OCI-LY7 (cell line): ENCODE data around the gene AREG. TPM values are rescaled to one million over a fixed set of nuclear protein-coding genes. Genes with fewer than 3 reads are reported as not detected.

Experiments used
- BruUV-seq: library from RNA; stranded (reverse); fragments of 400-500 nt; replicated peaks from 2 replicates; lab custom pipeline; 2021; lab: Mats Ljungman, UMichigan
- CTCF ChIA-PET: fragments of 300-600 bp; sonication (Branson Sonifier 250); formaldehyde crosslinking; loops from one replicate; lab custom pipeline; 2022; ENCODE audit warnings: antibody characterized with exemption; ENCODE audit not compliant: unreplicated experiment; lab: Charles Lee
- POLR2A ChIA-PET: fragments of 300-600 bp; sonication (Branson Sonifier 250); formaldehyde crosslinking; loops from one replicate; lab custom pipeline; 2022; ENCODE audit warnings: antibody characterized with exemption; lab: Charles Lee
- DNase-seq: peaks from one replicate; pipeline ENCODE4 v3.0.0-alpha.2; 2015; ENCODE audit warnings: low spot score
- H2AFZ ChIP-seq: fragments of 200-600 bp; sonication (generic), shearing (Covaris generic); 2 replicates; pipeline ENCODE4 v1.6.1; 2014; ENCODE audit warnings: mild to moderate bottlenecking, antibody characterized with exemption, low read length, moderate library complexity
- H3K27ac ChIP-seq: fragments of 200-600 bp; sonication (generic); 2 replicates; pipeline ENCODE4 v1.5.1; 2014; ENCODE audit warnings: mixed run types, low read depth, mild to moderate bottlenecking, moderate library complexity, low read length, inconsistent platforms; ENCODE audit not compliant: poor library complexity, severe bottlenecking
- H3K36me3 ChIP-seq: fragments of 200-600 bp; sonication (generic); 2 replicates; pipeline ENCODE4 v1.6.1; 2014; ENCODE audit warnings: mild to moderate bottlenecking, antibody characterized with exemption, low read length, moderate library complexity, mixed read lengths; ENCODE audit not compliant: insufficient read depth
- H3K4me1 ChIP-seq: fragments of 200-600 bp; sonication (generic); 2 replicates; pipeline ENCODE4 v1.5.1; 2014; ENCODE audit warnings: mild to moderate bottlenecking, low read length; ENCODE audit not compliant: insufficient read depth, poor library complexity, severe bottlenecking
- H3K4me2 ChIP-seq: fragments of 200-600 bp; sonication (generic); 2 replicates; pipeline ENCODE4 v1.6.1; 2014; ENCODE audit warnings: mild to moderate bottlenecking, low read length
- H3K4me3 ChIP-seq: fragments of 200-600 bp; sonication (generic); 2 replicates; pipeline ENCODE4 v1.5.1; 2014; ENCODE audit warnings: mild to moderate bottlenecking, low read depth, low read length; ENCODE audit not compliant: poor library complexity, severe bottlenecking
- H3K79me2 ChIP-seq: fragments of 200-600 bp; sonication (generic); 2 replicates; pipeline ENCODE4 v1.6.1; 2016; ENCODE audit warnings: low read depth, mild to moderate bottlenecking, low read length, moderate library complexity, mixed read lengths; ENCODE audit not compliant: insufficient read depth
- H3K9me2 ChIP-seq: fragments of 200-600 bp; sonication (generic); 2 replicates; pipeline ENCODE4 v1.6.1; 2016; ENCODE audit warnings: mild to moderate bottlenecking, low read length, mixed read lengths; ENCODE audit not compliant: insufficient read depth
- H3K9me3 ChIP-seq: fragments of 200-600 bp; sonication (generic); 2 replicates; pipeline ENCODE4 v1.6.1; 2014; ENCODE audit warnings: mild to moderate bottlenecking, mixed run types, low read length, mixed read lengths
- H4K20me1 ChIP-seq: fragments of 200-600 bp; sonication (generic); 2 replicates; pipeline ENCODE4 v1.6.1; 2014; ENCODE audit warnings: mild to moderate bottlenecking, antibody characterized with exemption, low read length, moderate library complexity, mixed read lengths; ENCODE audit not compliant: insufficient read depth
- CTCF ChIP-seq: fragments of 200-600 bp; sonication (generic); conservative IDR thresholded peaks from 2 replicates; pipeline ENCODE4 v1.5.1; 2014; ENCODE audit warnings: mild to moderate bottlenecking, antibody characterized with exemption, low read length, moderate library complexity, mixed read lengths
- EZH2phosphoT487 ChIP-seq: fragments of 200-600 bp; sonication (generic); IDR thresholded peaks from 2 replicates; pipeline ENCODE4 v1.6.1; 2018; ENCODE audit warnings: low read depth, borderline replicate concordance, mild to moderate bottlenecking, mixed run types, antibody characterized with exemption, low read length, moderate library complexity, mixed read lengths
- intact Hi-C: fragments of 100-400 bp; cut with micrococcal nuclease; formaldehyde crosslinking; loops from one replicate; pipeline ENCODE4 v1.10.0; 2022; ENCODE audit not compliant: unreplicated experiment
- total RNA-seq, 2 experiments: library from RNA; depleted of rRNA in 1 of 2; stranded (reverse); fragments of >200 nt in 1 of 2; shearing (Covaris generic) in 1 of 2; gene quantifications; 2 replicates each; pipeline ENCODE4 v1.2.3, GENCODE V29; 2014 to 2022

Gene AREG
- total RNA-seq, 2 experiments from 2014 or later, result not detected

- H3K79me2 ChIP-seq, result no peaks in the 10 kb centered on the region
- H3K4me1 ChIP-seq, result no peaks in the 10 kb centered on the region
- H3K36me3 ChIP-seq, result no peaks in the 10 kb centered on the region
- H4K20me1 ChIP-seq, result no peaks in the 10 kb centered on the region
- no peaks in the 10 kb centered on the region for H3K9me2 ChIP-seq
- DNase-seq, result no peak
- no peak overlapping the region for H3K4me3 ChIP-seq
- ChIA-PET CTCF (no interaction called here), POLR2A (interaction anchor here (0.6 to 1.7 kb wide), 3 partner anchors 21 to 197 kb away, joined by 3 to 5 read pairs (median 3); no protein-coding TSS in a partner anchor)
- H2AFZ ChIP-seq, result no peak overlapping the region
- TF ChIP-seq CTCF (no peak), EZH2phosphoT487 (no peak)
- H3K9me3 ChIP-seq, result no peaks in the 10 kb centered on the region
- BruUV-seq, result no TSS peak
- H3K27ac ChIP-seq, result no peak overlapping the region
- H3K4me2 ChIP-seq, result no peak overlapping the region
- intact Hi-C loops, result no loop called here
These were observed 9.6 kb upstream of the AREG start for GRCh38 chr4:74435296-74435695.

- H3K4me3 ChIP-seq, result no peak overlapping the region
- ChIA-PET CTCF (no interaction called here), POLR2A (no interaction called here)
- no peak overlapping the region for H3K27ac ChIP-seq
- H4K20me1 ChIP-seq, result no peaks in the 10 kb centered on the region
- no peaks in the 10 kb centered on the region for H3K36me3 ChIP-seq
- DNase-seq, result no peak
- no peaks in the 10 kb centered on the region for H3K9me2 ChIP-seq
- no peaks in the 10 kb centered on the region for H3K9me3 ChIP-seq
- no peaks in the 10 kb centered on the region for H3K79me2 ChIP-seq
- no peak overlapping the region for H3K4me2 ChIP-seq
- no TSS peak for BruUV-seq
- intact Hi-C loops, result no loop called here
- no peaks in the 10 kb centered on the region for H3K4me1 ChIP-seq
- no peak for TF ChIP-seq EZH2phosphoT487
- TF ChIP-seq CTCF, result no peak
- no peak overlapping the region for H2AFZ ChIP-seq
These were observed 7.1 kb upstream of the AREG start for GRCh38 chr4:74437866-74438265.

GRCh38 chr4:74438661-74439060 is 6.3 kb upstream of the AREG start:
- no peak for DNase-seq
- Histone ChIP-seq H3K9me2 (no peaks in the 10 kb centered on the region), H3K79me2 (no peaks in the 10 kb centered on the region), H3K4me3 (no peak overlapping the region), H3K27ac (no peak overlapping the region), H3K36me3 (no peaks in the 10 kb centered on the region), H3K4me1 (no peaks in the 10 kb centered on the region), H3K9me3 (no peaks in the 10 kb centered on the region), H4K20me1 (no peaks in the 10 kb centered on the region), H3K4me2 (no peak overlapping the region), H2AFZ (no peak overlapping the region)
- TF ChIP-seq CTCF (no peak), EZH2phosphoT487 (no peak)
- ChIA-PET POLR2A (no interaction called here), CTCF (no interaction called here)
- intact Hi-C loops, result no loop called here
- BruUV-seq, result no TSS peak
